Gastrocnemius medialis (tissue), 4 donors: ENCODE data around the gene MIB1.

Experiments
- CTCF ChIP-seq, 5 experiments: fragments of 450-650 bp in 3 of 5; fragments of 200-600 bp in 2 of 5; sonication (generic) in 2 of 5; IDR thresholded peaks in 4 of 5; conservative IDR thresholded peaks in 1 of 5; 1 replicate in 4 of 5; 2 replicates in 1 of 5; pipeline ENCODE4 v1.5.1; 2016 to 2019; ENCODE audit warnings: antibody characterized with exemption in 5 of 5, mild to moderate bottlenecking in 3 of 5, moderate library complexity in 3 of 5
- POLR2A ChIP-seq, 2 donors: fragments of 450-650 bp; IDR thresholded peaks; one replicate each; pipeline ENCODE4 v1.6.1; 2017; ENCODE audit warnings: antibody characterized with exemption in 2 of 2, mild to moderate bottlenecking in 2 of 2, moderate library complexity in 2 of 2

- TF ChIP-seq CTCF (IDR thresholded peaks at IDR 0.05 in 4 of 5, conservative IDR thresholded peaks at IDR 0.05 in 1 of 5) (no peak), POLR2A (IDR thresholded peaks at IDR 0.05) (no peak)
Observed at GRCh38 chr18:21759836-21760235, 19.2 kb downstream of the MIB1 start.
